ENCODE results near the gene NT5DC3. TPM values are rescaled to one million over a fixed set of nuclear protein-coding genes. Genes with fewer than 3 reads are reported as not detected.

Gene NT5DC3
- total RNA-seq, 1 donor from 2014 or later = 6.6 TPM

DNA sequence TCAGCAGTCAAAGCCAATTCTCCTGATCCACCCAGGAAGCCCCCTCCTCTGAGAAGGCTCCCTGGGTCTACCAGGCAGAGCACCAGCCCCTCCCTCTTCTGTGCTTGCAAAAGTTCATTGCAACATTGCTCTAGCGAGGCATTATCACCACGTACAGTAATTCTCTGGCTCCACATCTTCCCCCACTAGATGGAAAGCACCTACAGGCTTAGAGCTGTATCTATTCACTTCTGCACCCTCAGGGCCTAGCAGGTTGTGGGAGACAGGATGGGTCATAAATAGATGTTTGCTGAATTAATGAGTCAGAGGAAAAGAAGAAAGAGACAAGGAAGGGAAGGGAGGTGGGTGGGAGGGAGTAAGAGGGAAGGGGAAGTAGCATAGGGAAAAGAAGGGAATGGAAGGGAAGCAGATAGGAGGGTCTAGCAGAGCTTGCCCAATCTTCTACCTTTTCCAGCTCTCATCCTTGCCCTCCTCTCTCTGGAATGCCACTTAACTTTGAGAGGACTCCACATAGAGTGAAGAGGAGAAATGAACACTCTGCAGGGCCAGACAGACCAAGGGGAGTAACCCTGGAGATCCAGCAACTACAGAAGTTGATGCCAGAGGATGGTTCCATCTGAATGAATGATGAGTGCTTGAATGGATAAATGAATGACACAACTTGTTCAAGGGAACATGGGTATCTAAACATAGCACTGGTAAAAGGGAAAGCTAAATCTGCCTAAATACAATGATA, 42.0 kb upstream of the NT5DC3 start:
- DNase-seq (ENCODE audit: low spot score in 2 of 2) = no peak
- Histone ChIP-seq H3K9me3 (no peaks in the 10 kb centered on the region), H3K4me3 (no peak overlapping the region), H3K27ac (no peak overlapping the region), H3K36me3 (no peaks in the 10 kb centered on the region), H3K4me1 (no peaks in the 10 kb centered on the region), H3K27me3 (no peaks in the 10 kb centered on the region)
- TF ChIP-seq, protein P1, sequence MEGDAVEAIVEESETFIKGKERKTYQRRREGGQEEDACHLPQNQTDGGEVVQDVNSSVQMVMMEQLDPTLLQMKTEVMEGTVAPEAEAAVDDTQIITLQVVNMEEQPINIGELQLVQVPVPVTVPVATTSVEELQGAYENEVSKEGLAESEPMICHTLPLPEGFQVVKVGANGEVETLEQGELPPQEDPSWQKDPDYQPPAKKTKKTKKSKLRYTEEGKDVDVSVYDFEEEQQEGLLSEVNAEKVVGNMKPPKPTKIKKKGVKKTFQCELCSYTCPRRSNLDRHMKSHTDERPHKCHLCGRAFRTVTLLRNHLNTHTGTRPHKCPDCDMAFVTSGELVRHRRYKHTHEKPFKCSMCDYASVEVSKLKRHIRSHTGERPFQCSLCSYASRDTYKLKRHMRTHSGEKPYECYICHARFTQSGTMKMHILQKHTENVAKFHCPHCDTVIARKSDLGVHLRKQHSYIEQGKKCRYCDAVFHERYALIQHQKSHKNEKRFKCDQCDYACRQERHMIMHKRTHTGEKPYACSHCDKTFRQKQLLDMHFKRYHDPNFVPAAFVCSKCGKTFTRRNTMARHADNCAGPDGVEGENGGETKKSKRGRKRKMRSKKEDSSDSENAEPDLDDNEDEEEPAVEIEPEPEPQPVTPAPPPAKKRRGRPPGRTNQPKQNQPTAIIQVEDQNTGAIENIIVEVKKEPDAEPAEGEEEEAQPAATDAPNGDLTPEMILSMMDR (IDR thresholded peaks at IDR 0.05) = no peak
- intact Hi-C loops (cut with DNase I) = no loop called here

DNA sequence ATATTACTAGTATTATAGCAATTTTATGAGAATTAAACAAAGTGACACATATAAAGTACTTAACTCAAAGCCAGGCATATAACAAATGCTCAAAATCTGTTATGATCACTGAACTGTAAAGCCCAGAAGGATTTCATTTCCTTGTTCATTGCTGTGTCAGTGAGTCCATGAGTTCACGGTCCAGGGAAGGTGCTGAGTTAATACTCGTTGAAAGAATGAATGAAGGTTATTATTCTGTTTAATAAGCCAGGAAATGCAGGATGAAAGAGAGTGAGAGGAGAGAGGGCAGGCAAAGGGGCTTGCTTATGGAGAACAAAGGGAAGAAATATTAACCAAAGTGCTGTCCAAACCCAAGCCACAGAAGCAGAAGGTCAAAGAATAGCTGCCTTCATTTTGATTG, 40.2 kb upstream of the NT5DC3 start:
- intact Hi-C loops (cut with DNase I) = no loop called here

DNA sequence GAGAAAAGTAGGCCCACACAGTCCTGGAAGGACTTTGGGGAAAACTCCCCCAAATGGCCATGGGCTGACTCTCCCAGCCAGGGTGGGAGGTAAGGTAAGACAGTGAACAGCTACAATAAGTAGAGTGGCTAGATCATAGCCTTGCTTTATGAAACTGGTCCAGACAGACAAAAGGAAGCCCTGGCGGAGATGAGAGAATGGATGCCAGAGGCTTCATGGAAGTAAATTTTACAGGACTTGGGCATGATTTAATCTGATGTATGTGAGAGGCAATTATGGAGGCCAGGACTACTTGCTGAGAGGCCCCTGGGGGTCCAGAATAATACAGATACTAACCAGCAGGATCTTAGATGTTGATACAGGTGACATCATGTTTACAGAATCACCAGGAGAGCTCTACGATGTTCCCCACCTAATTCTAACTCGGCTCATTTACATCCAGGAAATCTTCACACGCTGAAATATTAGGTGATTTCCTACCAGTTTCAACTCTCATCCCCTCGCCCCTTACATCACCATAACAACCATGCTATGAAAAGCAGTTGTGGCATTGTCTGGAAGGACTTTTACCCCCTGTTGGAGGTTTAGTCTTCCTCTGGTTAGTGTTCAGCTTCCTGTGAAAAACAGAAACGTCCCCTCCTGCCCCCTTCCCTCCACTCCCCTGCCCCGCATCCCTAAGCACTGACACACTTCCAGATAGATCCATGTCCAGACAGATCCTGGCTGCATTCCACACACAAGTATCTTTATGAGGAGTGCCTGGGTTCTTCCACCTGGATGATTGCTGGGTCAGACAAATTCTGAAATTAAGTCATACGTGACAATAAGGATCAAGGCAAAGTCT, 39.5 kb upstream of the NT5DC3 start:
- intact Hi-C loops (cut with DNase I) = no loop called here

More for the DNA sequence above, 40.2 kb upstream of the NT5DC3 start:
- H3K4me3 ChIP-seq = no peak overlapping the region
- DNase-seq (ENCODE audit: low spot score in 2 of 2) = no peak
- TF ChIP-seq, protein P1 (IDR thresholded peaks at IDR 0.05) = no peak
- H3K27me3 ChIP-seq = no peaks in the 10 kb centered on the region
- no peaks in the 10 kb centered on the region for H3K36me3 ChIP-seq
- H3K9me3 ChIP-seq = no peaks in the 10 kb centered on the region
- no peaks in the 10 kb centered on the region for H3K4me1 ChIP-seq
- no peak overlapping the region for H3K27ac ChIP-seq

DNA sequence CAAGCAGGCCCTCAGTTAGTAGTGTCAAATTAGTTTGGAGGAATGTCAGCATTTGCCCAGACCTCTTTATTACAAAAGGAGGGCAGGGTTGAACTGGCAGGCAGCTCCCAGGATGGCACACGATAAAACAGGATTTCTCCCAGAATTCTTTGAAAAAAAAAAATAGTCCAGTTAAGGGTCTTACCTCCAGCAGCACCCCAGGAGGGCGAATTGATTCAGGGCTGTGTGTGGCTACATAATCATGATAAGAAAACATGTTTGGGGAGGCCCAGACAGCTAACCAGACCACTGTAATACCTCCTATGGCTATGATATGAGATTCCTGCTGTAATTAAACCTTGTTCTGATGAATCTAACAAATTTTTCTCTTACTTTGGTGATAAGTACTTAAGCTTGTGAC, 38.8 kb upstream of the NT5DC3 start:
- H3K27ac ChIP-seq = no peak overlapping the region
- H3K36me3 ChIP-seq = no peaks in the 10 kb centered on the region
- intact Hi-C loops (cut with DNase I) = no loop called here
- TF ChIP-seq, protein P1 (IDR thresholded peaks at IDR 0.05) = no peak
- no peaks in the 10 kb centered on the region for H3K27me3 ChIP-seq
- H3K4me1 ChIP-seq = no peaks in the 10 kb centered on the region
- no peak overlapping the region for H3K4me3 ChIP-seq
- DNase-seq (ENCODE audit: low spot score in 2 of 2) = no peak
- no peaks in the 10 kb centered on the region for H3K9me3 ChIP-seq

More for the DNA sequence above, 39.5 kb upstream of the NT5DC3 start:
- Histone ChIP-seq H3K36me3 (no peaks in the 10 kb centered on the region), H3K4me1 (no peaks in the 10 kb centered on the region), H3K27me3 (no peaks in the 10 kb centered on the region), H3K4me3 (no peak overlapping the region), H3K27ac (no peak overlapping the region), H3K9me3 (no peaks in the 10 kb centered on the region)
- no peak for DNase-seq (ENCODE audit: low spot score in 2 of 2)
- TF ChIP-seq, protein P1 (IDR thresholded peaks at IDR 0.05) = no peak

DNA sequence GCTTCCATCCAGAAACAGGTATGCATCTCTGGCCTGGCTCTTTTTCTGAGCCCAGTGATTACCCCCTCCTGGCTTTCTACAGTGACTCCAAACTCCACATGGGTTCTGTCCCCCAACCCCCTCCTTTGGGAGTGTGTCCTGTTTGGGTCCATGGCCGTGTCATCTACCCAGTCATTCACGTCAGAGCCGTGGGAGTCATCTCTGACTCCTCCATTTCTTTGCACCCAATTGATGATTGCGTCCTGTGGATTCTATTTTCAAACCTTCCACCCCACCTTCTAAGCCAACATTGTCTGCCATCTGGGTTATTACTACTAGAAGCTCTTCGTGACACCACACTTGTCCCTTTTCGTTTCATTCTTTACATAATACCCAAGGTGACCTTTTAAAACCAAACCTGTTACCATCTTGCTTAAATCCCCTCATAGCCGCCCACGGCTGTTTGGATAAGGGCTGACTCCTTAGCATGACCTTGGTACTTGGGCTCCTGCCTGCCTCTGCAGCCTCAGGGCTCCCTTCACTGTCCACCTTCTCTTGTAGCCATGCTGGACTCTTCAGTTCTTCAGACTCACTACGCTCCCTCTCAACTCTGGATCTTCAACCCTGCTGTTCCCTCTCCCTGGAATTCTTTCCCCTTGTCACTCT, 38.1 kb upstream of the NT5DC3 start:
- Histone ChIP-seq H3K27ac (no peak overlapping the region), H3K9me3 (no peaks in the 10 kb centered on the region), H3K4me1 (no peaks in the 10 kb centered on the region), H3K36me3 (no peaks in the 10 kb centered on the region), H3K4me3 (no peak overlapping the region), H3K27me3 (no peaks in the 10 kb centered on the region)
- TF ChIP-seq, protein P1 (IDR thresholded peaks at IDR 0.05) = no peak
- intact Hi-C loops (cut with DNase I) = no loop called here
- DNase-seq (ENCODE audit: low spot score in 2 of 2) = no peak

Measured in ascending aorta (tissue), 2 donors.